Sigmoid colon (tissue), 7 donors: ENCODE results near the gene OR13C3. TPM values are rescaled to one million over a fixed set of nuclear protein-coding genes. Genes with fewer than 3 reads are reported as not detected.
"Not testable (repeated sequence)": the region's sequence is repeated elsewhere in the genome, so short reads cannot be mapped to it uniquely, and the experiment has no call there.

Source experiments
- DNase-seq: peaks from one replicate; pipeline ENCODE4 v3.0.0-alpha.2; 2019
- H3K27ac ChIP-seq, 4 donors: fragments of 200-600 bp; sonication (generic); one replicate each; pipeline ENCODE4 v1.5.1; 2016 to 2019; ENCODE audit warnings: mild to moderate bottlenecking in 1 of 4
- H3K27me3 ChIP-seq, 3 donors: fragments of 200-600 bp; sonication (generic); one replicate each; pipeline ENCODE4 v1.5.1; 2019; ENCODE audit warnings: mild to moderate bottlenecking in 1 of 3
- H3K36me3 ChIP-seq, 4 donors: fragments of 200-600 bp; sonication (generic); one replicate each; pipeline ENCODE4 v1.5.1; 2016 to 2019
- H3K4me1 ChIP-seq, 4 donors: fragments of 200-600 bp; sonication (generic); one replicate each; pipeline ENCODE4 v1.5.1; 2017 to 2019
- H3K4me3 ChIP-seq, 4 donors: fragments of 200-600 bp; sonication (generic); one replicate each; pipeline ENCODE4 v1.5.1; 2017 to 2019; ENCODE audit warnings: mild to moderate bottlenecking in 2 of 4, moderate library complexity in 1 of 4
- H3K9me3 ChIP-seq, 4 donors: fragments of 200-600 bp in 3 of 4; sonication (generic) in 3 of 4; one replicate each; pipeline versions ENCODE4 v1.5.1 to v1.6.1; 2013 to 2019
- CTCF ChIP-seq, 4 experiments: fragments of 450-650 bp in 3 of 4; fragments of 200-600 bp in 1 of 4; IDR thresholded peaks; one replicate each; pipeline ENCODE4 v1.5.1; 2016 to 2019; ENCODE audit warnings: antibody characterized with exemption in 4 of 4, mild to moderate bottlenecking in 3 of 4, moderate library complexity in 2 of 4
- EP300 ChIP-seq, 4 donors: sonication (generic); formaldehyde crosslinking; IDR thresholded peaks; one replicate each; pipeline ENCODE4 v1.6.1; 2017; ENCODE audit warnings: antibody characterized with exemption in 4 of 4
- POLR2A ChIP-seq, 2 donors: fragments of 450-650 bp; IDR thresholded peaks; one replicate each; pipeline ENCODE4 v1.6.1; 2016; ENCODE audit warnings: antibody characterized with exemption in 2 of 2, mild to moderate bottlenecking in 2 of 2, moderate library complexity in 2 of 2
- POLR2AphosphoS5 ChIP-seq, 4 donors: sonication (generic); formaldehyde crosslinking; IDR thresholded peaks; one replicate each; pipeline ENCODE4 v1.6.1; 2017; ENCODE audit warnings: antibody characterized with exemption in 4 of 4
- WGBS, 2 donors: extraction: QIAGEN DNeasy Blood & Tissue Kit; methylation state at CpG; one replicate each; pipeline ENCODE4 v1.1.7; 2013; 5-methylcytosine and 5-hydroxymethylcytosine counted together
- intact Hi-C: fragments of 100-400 bp; cut with DNase I; formaldehyde crosslinking; loops from one replicate; pipeline ENCODE4 v1.15.1; 2023
- polyA plus RNA-seq, 3 donors: library from polyadenylated mRNA; stranded (reverse); fragments of 200-250 nt; gene quantifications; one replicate each; pipeline ENCODE4 v1.2.3, GENCODE V29; 2013
- total RNA-seq, 4 donors: library from RNA; depleted of rRNA; stranded (reverse); fragments of >200 nt; gene quantifications; one replicate each; pipeline ENCODE4 v1.1.0, GENCODE V29; 2016
- donor health status: healthy with polysubstance abuse.
- donor health status: Bipolar disorder and iron deficiency.
- donor health status: healthy.

The OR13C3 gene
- total and polyA plus RNA-seq, 7 donors = not detected

DNA sequence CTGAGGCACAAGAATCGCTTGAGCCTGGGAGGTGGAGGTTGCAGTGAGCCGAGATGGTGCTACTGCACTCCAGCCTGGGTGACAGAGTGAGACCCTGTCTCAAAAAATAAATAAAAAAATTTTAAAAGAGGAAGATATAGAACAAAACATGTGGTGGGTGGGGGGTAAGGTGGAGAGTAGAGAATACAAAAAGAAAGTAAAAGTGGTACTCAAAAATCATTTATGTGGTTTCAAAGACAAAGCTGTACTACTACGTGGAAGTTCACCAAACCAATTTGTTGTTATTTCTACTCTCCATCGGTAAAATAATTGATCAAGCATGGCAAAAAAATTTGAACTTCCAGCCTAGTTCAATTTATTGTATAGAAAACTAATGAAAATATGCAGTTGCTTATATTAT is 8.0 kb upstream of the OR13C3 start:
- WGBS, 2 donors = 88 to 90% methylated on average over 4 of the region's 4 CpGs
- no peak for DNase-seq
- Histone ChIP-seq H3K9me3 (no peaks in the 10 kb centered on the region), H3K4me3 (no peak overlapping the region), H3K36me3 (no peaks in the 10 kb centered on the region), H3K4me1 (no peaks in the 10 kb centered on the region), H3K27me3 (no peaks in the 10 kb centered on the region), H3K27ac (no peak overlapping the region)
- intact Hi-C loops = no loop called here
- TF ChIP-seq POLR2A (IDR thresholded peaks at IDR 0.05) (no peak), EP300 (IDR thresholded peaks at IDR 0.05) (no peak), CTCF (IDR thresholded peaks at IDR 0.05) (no peak), POLR2AphosphoS5 (IDR thresholded peaks at IDR 0.05) (no peak)

- no peak for DNase-seq
- TF ChIP-seq EP300 (IDR thresholded peaks at IDR 0.05) (no peak), POLR2AphosphoS5 (IDR thresholded peaks at IDR 0.05) (no peak), POLR2A (IDR thresholded peaks at IDR 0.05) (no peak), CTCF (IDR thresholded peaks at IDR 0.05) (no peak)
- intact Hi-C loops = no loop called here
- WGBS, 2 donors = 42 to 50% methylated on average over 1 of the region's 1 CpG
- H3K9me3 ChIP-seq = no peaks in the 10 kb centered on the region
- no peaks in the 10 kb centered on the region for H3K27me3 ChIP-seq
- no peak overlapping the region for H3K4me3 ChIP-seq
- no peaks in the 10 kb centered on the region for H3K4me1 ChIP-seq
- H3K27ac ChIP-seq = no peak overlapping the region
- no peaks in the 10 kb centered on the region for H3K36me3 ChIP-seq
Observed at GRCh38 chr9:104539275-104539674, 2.6 kb upstream of the OR13C3 start.

DNA sequence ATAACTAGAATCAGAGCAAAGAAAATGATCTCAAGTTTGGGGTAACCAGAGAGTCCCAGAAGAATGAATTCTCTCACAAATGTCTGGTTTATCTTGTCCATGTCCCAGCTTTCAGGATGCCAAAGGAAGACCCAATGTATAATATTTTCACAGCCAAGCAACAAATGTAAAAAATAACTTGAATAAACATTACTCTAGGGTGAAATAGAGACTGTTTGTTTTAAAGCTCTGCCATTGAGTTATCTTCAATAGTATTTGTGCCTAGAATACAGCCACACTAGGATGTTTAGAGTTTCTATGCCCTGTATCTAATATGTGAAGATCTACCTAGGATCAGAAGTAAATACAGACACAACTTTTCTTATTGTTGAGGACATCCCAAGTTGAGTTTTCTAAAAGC is 9.5 kb downstream of the OR13C3 start, which contains the start of gene OR13C4:
OR13C4 (minus strand) TSS at position 101 of the 400 bp plus-strand sequence; CDS start at position 101, 0 bp downstream.
- no peak for DNase-seq
- no peaks in the 10 kb centered on the region for H3K36me3 ChIP-seq
- no peak within 1 kb of the TSS for H3K4me3 ChIP-seq
- no peak for TF ChIP-seq POLR2AphosphoS5 (IDR thresholded peaks at IDR 0.05)
- TF ChIP-seq POLR2A (IDR thresholded peaks at IDR 0.05) = no peak
- TF ChIP-seq EP300 (IDR thresholded peaks at IDR 0.05) = no peak
- TF ChIP-seq CTCF (IDR thresholded peaks at IDR 0.05) = no peak
- intact Hi-C loops = no loop called here
- H3K27ac ChIP-seq = no peak within 1 kb of the TSS
- no peaks in the 10 kb centered on the region for H3K9me3 ChIP-seq
- H3K27me3 ChIP-seq = no peaks in the 10 kb centered on the region
- no peaks in the 10 kb centered on the region for H3K4me1 ChIP-seq

- intact Hi-C loops, DNase-seq, H3K4me1 ChIP-seq, H3K4me3 ChIP-seq, H3K36me3 ChIP-seq, H3K27ac ChIP-seq, H3K27me3 ChIP-seq, H3K9me3 ChIP-seq: not testable (repeated sequence)
- WGBS, 2 donors = 81 to 86% methylated on average over 10 of the region's 10 CpGs
Observed at GRCh38 chr9:104520241-104520640, 16.4 kb downstream of the OR13C3 start.

GRCh38 chr9:104514901-104515300 is 21.8 kb downstream of the OR13C3 start:
- Histone ChIP-seq H3K4me3 (no peak overlapping the region), H3K27ac (no peak overlapping the region), H3K4me1 (no peaks in the 10 kb centered on the region), H3K27me3 (no peaks in the 10 kb centered on the region), H3K36me3 (no peaks in the 10 kb centered on the region), H3K9me3 (no peaks in the 10 kb centered on the region)
- 78% methylated on average over 5 of the region's 5 CpGs for whole genome bisulfite sequencing, 2 donors
- DNase-seq = no peak
- TF ChIP-seq EP300 (IDR thresholded peaks at IDR 0.05) (no peak), CTCF (IDR thresholded peaks at IDR 0.05) (no peak), POLR2A (IDR thresholded peaks at IDR 0.05) (no peak)
- intact Hi-C loops = no loop called here
